ENCODE data around the gene PAGR1.

DNA sequence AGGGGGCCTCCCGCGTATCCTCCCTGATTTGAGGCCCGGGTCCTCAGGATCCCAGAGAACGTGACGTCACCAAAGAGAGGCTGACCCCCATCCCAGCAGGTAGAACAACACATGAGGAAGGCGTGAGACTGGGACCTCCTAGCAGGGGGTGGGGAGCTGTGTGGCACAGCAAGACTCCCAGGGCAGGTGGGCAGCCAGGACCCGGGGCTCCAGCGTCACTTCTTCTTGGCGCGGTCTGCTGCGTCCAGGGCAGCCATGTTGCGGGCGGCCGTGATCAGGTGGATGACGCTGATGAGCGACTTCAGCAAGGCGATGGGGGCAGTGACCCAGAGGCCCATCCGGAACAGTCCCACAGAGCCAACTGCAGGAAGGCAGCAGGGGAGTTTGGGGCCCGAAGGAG, 43.0 kb downstream of the PAGR1 start:
- no peak for TF ChIP-seq SPI1 (IDR thresholded peaks at IDR 0.05; ENCODE audit: low read depth, low read length)
- no peak for TF ChIP-seq POLR2AphosphoS5 (IDR thresholded peaks at IDR 0.05; ENCODE audit: low read depth, low read length)
- no peak for TF ChIP-seq POLR2A (IDR thresholded peaks at IDR 0.05; ENCODE audit: low read depth, low read length)
- TF ChIP-seq POU2F2 (IDR thresholded peaks at IDR 0.05; ENCODE audit: low read depth, low read length) = no peak

Data from GM12891 (cell line).